Esophagus squamous epithelium (tissue), 4 donors: ENCODE results near the gene PAX3.

Experiments
- CTCF ChIP-seq, 6 experiments: fragments of 450-650 bp in 4 of 6; fragments of 200-600 bp in 2 of 6; sonication (generic) in 2 of 6; IDR thresholded peaks; one replicate each; pipeline ENCODE4 v1.5.1; 2016 to 2019; ENCODE audit warnings: antibody characterized with exemption in 6 of 6, mild to moderate bottlenecking in 4 of 6, moderate library complexity in 4 of 6
- POLR2A ChIP-seq, 4 donors: fragments of 450-650 bp; IDR thresholded peaks; one replicate each; pipeline ENCODE4 v1.6.1; 2017; ENCODE audit warnings: antibody characterized with exemption in 4 of 4, mild to moderate bottlenecking in 4 of 4, moderate library complexity in 3 of 4

DNA sequence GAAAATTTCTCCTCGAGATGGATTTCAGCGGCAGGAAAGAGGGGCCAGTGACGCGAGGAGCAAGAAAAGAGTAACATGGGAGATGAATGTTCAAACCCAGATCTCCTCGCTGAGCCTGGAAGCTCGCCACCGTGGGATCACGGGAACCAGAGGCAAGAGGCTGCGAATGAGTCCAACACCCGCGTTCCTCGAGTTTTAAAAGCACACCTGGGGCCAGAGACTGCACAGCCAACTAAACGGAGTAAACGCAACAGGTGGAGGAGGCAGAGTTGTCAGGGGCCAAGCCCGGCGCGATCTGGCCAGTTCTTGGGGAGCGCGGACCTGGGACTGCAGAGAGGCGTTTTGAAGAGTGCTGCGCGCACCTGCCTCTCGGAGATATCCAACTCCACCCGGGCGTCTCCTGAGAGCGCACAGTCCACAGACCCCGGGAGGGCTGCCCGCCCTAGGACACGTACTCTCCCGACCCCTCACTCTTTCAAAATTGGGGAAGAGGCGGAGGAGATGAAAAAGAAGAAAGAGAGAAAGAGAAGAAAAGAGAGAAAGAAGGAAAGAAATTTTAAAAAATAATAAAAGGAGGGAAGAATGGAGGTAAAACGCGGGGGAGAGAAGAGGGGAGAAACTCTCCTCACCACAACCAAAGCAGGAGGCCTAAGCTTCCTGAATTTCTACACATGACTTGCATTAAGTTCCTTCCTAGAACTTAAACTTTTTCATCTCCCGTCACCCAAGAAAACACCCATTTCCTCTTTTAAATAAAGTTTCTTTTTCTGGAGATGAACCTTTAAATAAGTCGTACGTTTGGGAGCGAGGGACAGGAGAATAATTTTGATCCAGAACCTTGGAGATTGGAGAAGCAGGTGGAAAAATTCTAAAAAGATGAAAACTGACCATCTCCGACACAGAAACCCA lies 5.3 kb upstream of the PAX3 start:
- TF ChIP-seq CTCF (IDR thresholded peaks at IDR 0.05) (no peak), POLR2A (IDR thresholded peaks at IDR 0.05) (no peak)
